ENCODE data around the gene TOMM7.

GRCh38 chr7:22851145-22851544 is 28.5 kb upstream of the TOMM7 start:
- TF ChIP-seq POLR2A (IDR thresholded peaks at IDR 0.05) (no peak), CTCF (IDR thresholded peaks at IDR 0.05) (no peak)
